Naive thymus-derived CD4-positive, alpha-beta T cell (primary cell): ENCODE results near the gene GORASP1. TPM values are rescaled to one million over a fixed set of nuclear protein-coding genes. Genes with fewer than 3 reads are reported as not detected.

ENCODE experiments used
- ATAC-seq: fragments of 150-1000 bp; cut with Tn5 transposase; 2 replicates; pipeline ENCODE4 v1.10.0; 2021; ENCODE audit warnings: mild to moderate bottlenecking, moderate library complexity
- CTCF ChIA-PET: fragments of 350-600 bp; sonication (Branson Sonifier 250); formaldehyde crosslinking; loops from one replicate; lab custom pipeline; 2021; ENCODE audit warnings: antibody characterized with exemption; lab: Charles Lee
- POLR2A ChIA-PET: fragments of 350-600 bp; sonication (Branson Sonifier 250); formaldehyde crosslinking; loops from one replicate; lab custom pipeline; 2021; ENCODE audit warnings: antibody characterized with exemption, inconsistent platforms; lab: Charles Lee
- DNase-seq, 9 donors: peaks; one replicate each; pipeline versions ENCODE4 v3.0.0 to v3.0.0-alpha.2; 2020 to 2022; ENCODE audit warnings: mixed read lengths in 1 of 9
- H3K27ac ChIP-seq: one replicate; pipeline ENCODE4 v1.7.0; 2013; ENCODE audit warnings: mild to moderate bottlenecking, low read depth, low read length, moderate library complexity
- H3K27me3 ChIP-seq, 2 donors: one replicate each; pipeline ENCODE4 v1.7.0; 2013; ENCODE audit warnings: low read length in 2 of 2, mild to moderate bottlenecking in 2 of 2, moderate library complexity in 2 of 2; ENCODE audit not compliant: control insufficient read depth in 2 of 2, insufficient read depth in 2 of 2
- H3K36me3 ChIP-seq, 3 experiments: 1 replicate in 2 of 3; 2 replicates in 1 of 3; pipeline ENCODE4 v1.7.0; 2013; ENCODE audit warnings: low read length in 3 of 3, mild to moderate bottlenecking in 3 of 3, moderate library complexity in 1 of 3; ENCODE audit not compliant: insufficient read depth in 3 of 3, control insufficient read depth in 2 of 3
- H3K4me1 ChIP-seq, 2 donors: one replicate each; pipeline ENCODE4 v1.7.0; 2013; ENCODE audit warnings: low read length in 2 of 2, mild to moderate bottlenecking in 2 of 2, moderate library complexity in 1 of 2; ENCODE audit not compliant: control insufficient read depth in 2 of 2, insufficient read depth in 2 of 2
- H3K4me3 ChIP-seq: 2 replicates; pipeline ENCODE4 v1.7.0; 2013; ENCODE audit warnings: mild to moderate bottlenecking, low read length
- H3K9me3 ChIP-seq, 3 experiments: 1 replicate in 2 of 3; 2 replicates in 1 of 3; pipeline ENCODE4 v1.7.0; 2013; ENCODE audit warnings: low read length in 3 of 3; ENCODE audit not compliant: control insufficient read depth in 2 of 3
- H3K27ac Mint-ChIP-seq, 9 donors: one replicate each; pipeline ENCODE4 v1.8.0; 2020 to 2022; ENCODE audit warnings: mixed read lengths in 9 of 9, mild to moderate bottlenecking in 8 of 9, moderate library complexity in 5 of 9, inconsistent platforms in 2 of 9
- H3K27me3 Mint-ChIP-seq, 5 donors: one replicate each; pipeline ENCODE4 v1.8.0; 2021 to 2022; ENCODE audit warnings: mixed read lengths in 5 of 5, mild to moderate bottlenecking in 1 of 5
- H3K36me3 Mint-ChIP-seq, 5 donors: one replicate each; pipeline ENCODE4 v1.8.0; 2020 to 2022; ENCODE audit warnings: mixed read lengths in 5 of 5, mild to moderate bottlenecking in 3 of 5, inconsistent platforms in 1 of 5
- H3K4me1 Mint-ChIP-seq, 7 donors: one replicate each; pipeline ENCODE4 v1.8.0; 2020 to 2022; ENCODE audit warnings: mixed read lengths in 7 of 7, mild to moderate bottlenecking in 3 of 7, inconsistent platforms in 1 of 7
- H3K4me3 Mint-ChIP-seq, 10 donors: one replicate each; pipeline ENCODE4 v1.8.0; 2020 to 2022; ENCODE audit warnings: mild to moderate bottlenecking in 10 of 10, mixed read lengths in 10 of 10, moderate library complexity in 6 of 10, inconsistent platforms in 2 of 10
- H3K9me3 Mint-ChIP-seq, 11 donors: one replicate each; pipeline ENCODE4 v1.8.0; 2020 to 2022; ENCODE audit warnings: mixed read lengths in 11 of 11, mild to moderate bottlenecking in 4 of 11, inconsistent platforms in 1 of 11, moderate library complexity in 1 of 11
- intact Hi-C, 2 donors: fragments of 100-400 bp; cut with micrococcal nuclease; formaldehyde crosslinking; loops; one replicate each; pipeline ENCODE4 v1.15.1; 2023
- polyA plus RNA-seq, 2 donors: library from polyadenylated mRNA; unstranded; fragments of 300-500 nt; fragmentation: Illumina TruSeq; gene quantifications; one replicate each; pipeline ENCODE4 v1.2.3, GENCODE V29; 2021
- total RNA-seq, 6 experiments: library from RNA in 5 of 6; stranded (reverse) in 5 of 6; gene quantifications; 1 replicate in 5 of 6; 2 replicates in 1 of 6; pipeline ENCODE4 v1.2.3 and lab custom pipeline; 2021 to 2026

GORASP1 gene
- total and polyA plus RNA-seq, 7 experiments from 2014 or later: 14.8 to 58.5 (median 43.5) TPM

GRCh38 chr3:39121621-39122020 is 14.2 kb upstream of the GORASP1 start:
- Histone ChIP-seq H3K27me3 (no peaks in the 10 kb centered on the region), H3K4me1 (no peaks in the 10 kb centered on the region), H3K27ac (no peak overlapping the region), H3K4me3 (no peak overlapping the region), H3K36me3 (no peaks in the 10 kb centered on the region), H3K9me3 (no peaks in the 10 kb centered on the region)
- H3K9me3 Mint-ChIP-seq: no peaks in the 10 kb centered on the region
- H3K27me3 Mint-ChIP-seq: peaks cover 0 to 10% (median 0%) of the 10 kb centered on the region in 5 donors
- ATAC-seq (no peak), DNase-seq (no peak)
- ChIA-PET POLR2A (interaction anchor here (1.5 kb wide), 1 partner anchor 27 kb away, joined by 3 read pairs; no protein-coding TSS in a partner anchor), CTCF (interaction anchor here (10.3 kb wide), 1 partner anchor 168 kb away, joined by 191 read pairs; no protein-coding TSS in a partner anchor)
- H3K4me3 Mint-ChIP-seq: no peak overlapping the region
- H3K36me3 Mint-ChIP-seq: peaks cover 0 to 7% (median 1%) of the 10 kb centered on the region in 5 donors
- H3K4me1 Mint-ChIP-seq: peaks cover 3 to 4% (median 3%) of the 10 kb centered on the region in 7 donors
- intact Hi-C loops: no loop called here
- no peak overlapping the region for H3K27ac Mint-ChIP-seq

GRCh38 chr3:39118931-39119660 is 11.7 kb upstream of the GORASP1 start:
- Histone ChIP-seq H3K36me3 (no peaks in the 10 kb centered on the region), H3K27me3 (no peaks in the 10 kb centered on the region), H3K4me1 (no peaks in the 10 kb centered on the region), H3K9me3 (no peaks in the 10 kb centered on the region), H3K27ac (no peak overlapping the region), H3K4me3 (no peak overlapping the region)
- intact Hi-C loops: no loop called here
- ATAC-seq: no peak
- H3K36me3 Mint-ChIP-seq: peaks cover 0 to 7% (median 1%) of the 10 kb centered on the region in 5 donors
- H3K4me1 Mint-ChIP-seq: no peaks in the 10 kb centered on the region
- H3K27ac Mint-ChIP-seq: no peak overlapping the region
- ChIA-PET POLR2A (no interaction called here), CTCF (interaction anchor here (0.6 to 10.3 kb wide), 3 partner anchors 10 to 170 kb away, joined by 3 to 191 read pairs (median 3); no protein-coding TSS in a partner anchor)
- H3K27me3 Mint-ChIP-seq: peaks cover 0 to 10% (median 0%) of the 10 kb centered on the region in 5 donors
- no peaks in the 10 kb centered on the region for H3K9me3 Mint-ChIP-seq
- no peak overlapping the region for H3K4me3 Mint-ChIP-seq
- DNase-seq: no peak

- Histone ChIP-seq H3K4me3 (no peak overlapping the region), H3K36me3 (no peaks in the 10 kb centered on the region), H3K9me3 (no peaks in the 10 kb centered on the region), H3K27ac (no peak overlapping the region), H3K27me3 (no peaks in the 10 kb centered on the region), H3K4me1 (no peaks in the 10 kb centered on the region)
- H3K27ac Mint-ChIP-seq: no peak overlapping the region
- intact Hi-C loops: no loop called here
- no peak for ATAC-seq
- ChIA-PET CTCF (interaction anchor here (1.2 kb wide), 1 partner anchor 11 kb away, joined by 5 read pairs; no protein-coding TSS in a partner anchor), POLR2A (no interaction called here)
- H3K36me3 Mint-ChIP-seq: peaks cover 0 to 7% (median 1%) of the 10 kb centered on the region in 5 donors
- peaks cover 0 to 9% (median 0%) of the 10 kb centered on the region in 5 donors for H3K27me3 Mint-ChIP-seq
- H3K9me3 Mint-ChIP-seq: no peaks in the 10 kb centered on the region
- no peak overlapping the region for H3K4me3 Mint-ChIP-seq
- H3K4me1 Mint-ChIP-seq: no peaks in the 10 kb centered on the region
- no peak for DNase-seq
Measured at GRCh38 chr3:39118079-39118478, 10.7 kb upstream of the GORASP1 start.

GRCh38 chr3:39115870-39116269 is 8.4 kb upstream of the GORASP1 start:
- H3K9me3 ChIP-seq: no peaks in the 10 kb centered on the region
- Mint-ChIP-seq H3K9me3 (no peaks in the 10 kb centered on the region), H3K4me1 (no peaks in the 10 kb centered on the region), H3K36me3 (peaks cover 0 to 7% (median 1%) of the 10 kb centered on the region in 5 donors), H3K27ac (no peak overlapping the region), H3K4me3 (no peak overlapping the region), H3K27me3 (no peaks in the 10 kb centered on the region)
- H3K27me3 ChIP-seq: no peaks in the 10 kb centered on the region
- CTCF ChIA-PET: interaction anchor here (1.0 kb wide), 2 partner anchors 11 to 12 kb away, joined by 3 read pairs; no protein-coding TSS in a partner anchor
- DNase-seq (no peak), ATAC-seq (no peak)
- no peaks in the 10 kb centered on the region for H3K4me1 ChIP-seq
- H3K4me3 ChIP-seq: no peak overlapping the region
- no peak overlapping the region for H3K27ac ChIP-seq
- no peaks in the 10 kb centered on the region for H3K36me3 ChIP-seq
- intact Hi-C loops: no loop called here
- POLR2A ChIA-PET: interaction anchor here (0.6 kb wide), 2 partner anchors 15 to 40 kb away, joined by 3 read pairs; no protein-coding TSS in a partner anchor

- ATAC-seq (no peak), DNase-seq (no peak)
- H3K27me3 ChIP-seq: no peaks in the 10 kb centered on the region
- Mint-ChIP-seq H3K27me3 (no peaks in the 10 kb centered on the region), H3K9me3 (no peaks in the 10 kb centered on the region), H3K27ac (no peak overlapping the region), H3K4me3 (no peak overlapping the region), H3K4me1 (peaks cover 0 to 2% (median 0%) of the 10 kb centered on the region in 7 donors), H3K36me3 (peaks cover 0 to 7% (median 1%) of the 10 kb centered on the region in 5 donors)
- intact Hi-C loops: no loop called here
- CTCF ChIA-PET: interaction anchor here (0.7 kb wide), 1 partner anchor 71 kb away, joined by 3 read pairs; no protein-coding TSS in a partner anchor
- POLR2A ChIA-PET: no interaction called here
- H3K4me3 ChIP-seq: no peak overlapping the region
- no peaks in the 10 kb centered on the region for H3K4me1 ChIP-seq
- H3K9me3 ChIP-seq: no peaks in the 10 kb centered on the region
- no peak overlapping the region for H3K27ac ChIP-seq
- no peaks in the 10 kb centered on the region for H3K36me3 ChIP-seq
Measured at GRCh38 chr3:39114456-39114855, 7.0 kb upstream of the GORASP1 start.

- Mint-ChIP-seq H3K9me3 (no peaks in the 10 kb centered on the region), H3K27me3 (peaks cover 0 to 3% (median 0%) of the 10 kb centered on the region in 5 donors), H3K36me3 (peaks cover 0 to 4% (median 0%) of the 10 kb centered on the region in 5 donors), H3K4me1 (peaks cover 9 to 13% (median 11%) of the 10 kb centered on the region in 7 donors), H3K4me3 (no peak overlapping the region), H3K27ac (peak overlapping the region in 1 of 9 donors; percentile 38)
- Histone ChIP-seq H3K36me3 (no peaks in the 10 kb centered on the region), H3K4me3 (no peak overlapping the region), H3K27ac (no peak overlapping the region), H3K9me3 (no peaks in the 10 kb centered on the region), H3K4me1 (peaks cover 6% of the 10 kb centered on the region in 2 donors), H3K27me3 (no peaks in the 10 kb centered on the region)
- intact Hi-C loops: no loop called here
- DNase-seq (no peak), ATAC-seq (no peak)
- ChIA-PET CTCF (no interaction called here), POLR2A (no interaction called here)
Measured at GRCh38 chr3:39113291-39113690, 5.9 kb upstream of the GORASP1 start.
